NCI-H2081 treated with DMSO at 0.1 percent for 48 hours (cell line): ENCODE data around the gene KRTAP10-5.
"Not testable (repeated sequence)": the region's sequence is repeated elsewhere in the genome, so short reads cannot be mapped to it uniquely, and the experiment has no call there.

Experiments used
- DNase-seq: peaks from one replicate; lab custom pipeline; 2025; lab: John Stamatoyannopoulos, UW

KRTAP10-5 gene

GRCh38 chr21:44580231-44580821, at the start of gene KRTAP10-5:
Gene KRTAP10-5 (minus strand): TSS chr21:44580604. CDS start chr21:44580578, 26 bp downstream.
- not testable (repeated sequence) for DNase-seq

GRCh38 chr21:44628707-44629391, 48.4 kb upstream of the KRTAP10-5 start:
- DNase-seq: no peak

GRCh38 chr21:44627831-44628233, 47.4 kb upstream of the KRTAP10-5 start:
- DNase-seq: not testable (repeated sequence)

- DNase-seq: not testable (repeated sequence)
These were observed 46.9 kb upstream of the KRTAP10-5 start for GRCh38 chr21:44627181-44627822.

GRCh38 chr21:44626673-44627143, 46.3 kb upstream of the KRTAP10-5 start, which contains the start of gene KRTAP10-9:
Gene KRTAP10-9 (plus strand): TSS chr21:44627093. CDS start chr21:44627172, 79 bp downstream.
- no peak for DNase-seq

GRCh38 chr21:44626262-44626661, 45.9 kb upstream of the KRTAP10-5 start:
- DNase-seq: no peak

GRCh38 chr21:44625756-44626155, 45.4 kb upstream of the KRTAP10-5 start:
- no peak for DNase-seq

GRCh38 chr21:44623575-44623974, 43.2 kb upstream of the KRTAP10-5 start:
- no peak for DNase-seq

GRCh38 chr21:44619886-44620285, 39.5 kb upstream of the KRTAP10-5 start:
- no peak for DNase-seq

GRCh38 chr21:44618909-44619308, 38.5 kb upstream of the KRTAP10-5 start:
- DNase-seq: no peak

GRCh38 chr21:44618504-44618903, 38.1 kb upstream of the KRTAP10-5 start:
- no peak for DNase-seq

- no peak for DNase-seq
These were observed 36.7 kb upstream of the KRTAP10-5 start for GRCh38 chr21:44617071-44617501.

- no peak for DNase-seq
These were observed 36.2 kb upstream of the KRTAP10-5 start for GRCh38 chr21:44616591-44616926.

- DNase-seq: no peak
These were observed 35.6 kb upstream of the KRTAP10-5 start for GRCh38 chr21:44615911-44616590.

- no peak for DNase-seq
These were observed 35.1 kb upstream of the KRTAP10-5 start for GRCh38 chr21:44615466-44615865.

- DNase-seq: no peak
These were observed 34.6 kb upstream of the KRTAP10-5 start for GRCh38 chr21:44614961-44615391.

- no peak for DNase-seq
These were observed 33.8 kb upstream of the KRTAP10-5 start for GRCh38 chr21:44614161-44614631.

GRCh38 chr21:44613386-44614155, 33.2 kb upstream of the KRTAP10-5 start:
- DNase-seq: no peak

- no peak for DNase-seq
These were observed 32.3 kb upstream of the KRTAP10-5 start for GRCh38 chr21:44612669-44613229.

GRCh38 chr21:44612029-44612486, 31.7 kb upstream of the KRTAP10-5 start, which contains the start of gene KRTAP10-8:
Gene KRTAP10-8 (plus strand): TSS chr21:44612079. CDS start chr21:44612101, 22 bp downstream.
- no peak for DNase-seq

- DNase-seq: no peak
These were observed 31.1 kb upstream of the KRTAP10-5 start for GRCh38 chr21:44611551-44611950.
